Measurements from ENCODE around the gene GLCE.

The GLCE gene

DNA sequence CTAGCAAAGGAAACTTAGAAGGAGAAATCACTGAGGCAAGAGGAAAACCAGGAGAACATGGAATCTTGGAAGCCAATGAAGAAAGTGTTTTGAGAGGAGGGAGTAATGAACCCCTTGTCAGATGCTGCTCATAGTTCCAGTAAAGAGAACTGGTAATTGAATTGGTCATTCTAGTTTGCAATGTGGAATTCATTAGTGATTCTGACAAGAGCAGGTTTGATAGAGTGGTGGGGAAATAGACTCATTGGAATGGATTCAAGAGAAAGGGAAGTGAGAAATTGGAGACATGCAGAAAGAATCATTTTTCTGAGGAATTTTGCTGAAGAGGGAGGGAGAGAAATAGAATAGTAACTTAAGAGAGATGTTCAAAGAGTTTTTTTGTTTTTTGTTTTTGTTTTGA, 21.0 kb downstream of the GLCE start:
- H3K4me3 ChIP-seq (ENCODE audit: low read depth, low read length) = no peak overlapping the region
- TF ChIP-seq, protein P1, sequence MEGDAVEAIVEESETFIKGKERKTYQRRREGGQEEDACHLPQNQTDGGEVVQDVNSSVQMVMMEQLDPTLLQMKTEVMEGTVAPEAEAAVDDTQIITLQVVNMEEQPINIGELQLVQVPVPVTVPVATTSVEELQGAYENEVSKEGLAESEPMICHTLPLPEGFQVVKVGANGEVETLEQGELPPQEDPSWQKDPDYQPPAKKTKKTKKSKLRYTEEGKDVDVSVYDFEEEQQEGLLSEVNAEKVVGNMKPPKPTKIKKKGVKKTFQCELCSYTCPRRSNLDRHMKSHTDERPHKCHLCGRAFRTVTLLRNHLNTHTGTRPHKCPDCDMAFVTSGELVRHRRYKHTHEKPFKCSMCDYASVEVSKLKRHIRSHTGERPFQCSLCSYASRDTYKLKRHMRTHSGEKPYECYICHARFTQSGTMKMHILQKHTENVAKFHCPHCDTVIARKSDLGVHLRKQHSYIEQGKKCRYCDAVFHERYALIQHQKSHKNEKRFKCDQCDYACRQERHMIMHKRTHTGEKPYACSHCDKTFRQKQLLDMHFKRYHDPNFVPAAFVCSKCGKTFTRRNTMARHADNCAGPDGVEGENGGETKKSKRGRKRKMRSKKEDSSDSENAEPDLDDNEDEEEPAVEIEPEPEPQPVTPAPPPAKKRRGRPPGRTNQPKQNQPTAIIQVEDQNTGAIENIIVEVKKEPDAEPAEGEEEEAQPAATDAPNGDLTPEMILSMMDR (IDR thresholded peaks at IDR 0.05; ENCODE audit: borderline replicate concordance, insufficient read depth, low read depth, low read length) = no peak

DNA sequence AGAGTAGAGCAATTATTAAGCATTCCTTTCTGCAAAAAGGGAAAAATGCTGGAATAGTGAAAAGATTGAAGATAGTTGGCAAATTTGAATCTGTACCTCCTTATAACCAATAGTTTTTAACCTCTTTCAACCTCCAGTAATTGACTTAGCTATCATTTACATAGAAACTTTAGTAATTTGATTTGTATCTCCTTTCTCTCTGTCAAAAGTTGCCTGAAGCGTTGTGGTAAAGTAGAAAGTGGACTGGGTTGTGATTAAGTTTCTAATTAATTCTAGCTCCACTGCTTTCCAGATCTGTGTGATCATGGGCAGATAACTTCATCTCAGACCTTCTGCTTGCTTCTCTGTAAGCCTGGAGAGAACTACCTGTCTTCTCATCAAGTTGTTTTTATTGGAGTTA, 24.8 kb downstream of the GLCE start:
- TF ChIP-seq, protein P1 (IDR thresholded peaks at IDR 0.05; ENCODE audit: borderline replicate concordance, insufficient read depth, low read depth, low read length) = no peak
- H3K4me3 ChIP-seq (ENCODE audit: low read depth, low read length) = no peak overlapping the region

DNA sequence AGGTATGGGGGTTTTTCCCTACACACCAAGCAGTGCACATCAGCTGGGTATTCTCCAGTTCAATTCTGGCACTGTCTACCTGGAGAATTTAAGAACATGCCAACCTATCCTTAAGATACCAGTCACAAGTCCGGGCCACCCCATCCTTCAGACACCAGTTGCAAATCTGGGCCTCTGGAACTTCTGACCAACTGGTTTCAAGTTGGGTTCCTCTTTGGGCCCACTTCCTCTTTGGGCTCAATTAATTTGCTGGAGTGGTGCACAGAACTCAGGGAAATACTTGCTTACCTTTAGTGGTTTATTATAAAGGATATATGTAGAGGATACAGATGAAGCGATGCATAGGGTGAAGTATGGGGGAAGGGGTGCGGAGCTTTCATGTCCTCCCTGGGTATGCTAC, 25.3 kb downstream of the GLCE start:
- TF ChIP-seq, protein P1 (IDR thresholded peaks at IDR 0.05; ENCODE audit: borderline replicate concordance, insufficient read depth, low read depth, low read length) = no peak
- H3K4me3 ChIP-seq (ENCODE audit: low read depth, low read length) = no peak overlapping the region

DNA sequence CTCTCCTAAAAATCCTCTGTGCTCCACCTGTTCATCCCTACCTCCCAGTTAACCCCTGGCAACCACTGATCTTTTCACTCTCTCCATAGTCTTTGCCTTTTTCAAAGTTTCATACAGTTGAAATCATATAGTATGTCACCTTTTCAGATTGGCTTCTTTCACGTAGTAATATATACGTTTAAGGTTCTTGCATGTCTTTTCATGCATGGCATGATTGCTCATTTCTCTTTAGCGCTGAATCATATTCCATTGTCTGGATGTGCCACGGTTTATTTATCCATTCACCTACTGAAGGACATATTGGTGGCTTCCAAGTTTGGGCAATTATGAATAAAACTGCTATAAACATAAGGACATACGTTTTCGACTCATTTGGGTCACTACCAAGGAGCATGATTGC, 28.7 kb downstream of the GLCE start:
- TF ChIP-seq, protein P1 (IDR thresholded peaks at IDR 0.05; ENCODE audit: borderline replicate concordance, insufficient read depth, low read depth, low read length) = no peak
- H3K4me3 ChIP-seq (ENCODE audit: low read depth, low read length) = no peak overlapping the region

DNA sequence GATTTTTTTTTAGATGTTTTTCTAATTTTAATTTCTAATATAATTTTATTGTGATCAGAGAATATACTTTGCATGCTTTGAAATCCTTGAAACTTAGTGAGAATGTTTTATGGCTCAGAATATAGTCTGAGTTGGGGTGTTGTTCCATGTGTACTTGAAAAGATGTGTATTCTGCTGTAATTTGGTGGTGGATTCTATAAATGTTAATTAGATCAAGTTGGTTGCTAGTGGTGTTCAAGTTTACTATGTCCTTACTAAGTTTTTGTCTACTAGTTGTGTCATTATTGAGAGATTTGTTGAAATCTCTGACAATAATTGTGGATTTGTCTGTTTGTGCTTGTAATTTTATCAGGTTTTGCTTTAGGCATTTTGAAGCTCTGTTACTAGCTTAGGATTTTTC, 29.7 kb downstream of the GLCE start:
- TF ChIP-seq, protein P1 (IDR thresholded peaks at IDR 0.05; ENCODE audit: borderline replicate concordance, insufficient read depth, low read depth, low read length) = no peak
- no peak overlapping the region for H3K4me3 ChIP-seq (ENCODE audit: low read depth, low read length)

DNA sequence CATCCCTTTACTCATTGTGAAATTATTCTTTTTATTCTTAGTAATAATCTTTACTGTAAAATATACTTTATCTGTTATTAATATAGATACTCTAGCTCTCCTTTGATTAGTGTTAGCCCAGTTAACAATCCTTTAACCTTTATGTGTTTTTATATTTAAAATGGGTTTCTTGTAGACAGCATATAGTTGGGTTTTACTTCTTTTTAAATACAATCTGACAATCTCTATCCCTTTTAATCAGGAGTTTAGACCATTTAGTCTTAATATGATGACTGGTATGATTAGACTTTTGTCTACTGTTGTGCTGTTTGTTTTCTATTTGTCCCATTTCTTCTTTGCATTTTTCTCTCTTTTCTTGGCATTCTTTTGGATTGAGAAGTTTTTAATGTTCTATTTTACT, 30.1 kb downstream of the GLCE start:
- TF ChIP-seq, protein P1 (IDR thresholded peaks at IDR 0.05; ENCODE audit: borderline replicate concordance, insufficient read depth, low read depth, low read length) = no peak
- no peak overlapping the region for H3K4me3 ChIP-seq (ENCODE audit: low read depth, low read length)

DNA sequence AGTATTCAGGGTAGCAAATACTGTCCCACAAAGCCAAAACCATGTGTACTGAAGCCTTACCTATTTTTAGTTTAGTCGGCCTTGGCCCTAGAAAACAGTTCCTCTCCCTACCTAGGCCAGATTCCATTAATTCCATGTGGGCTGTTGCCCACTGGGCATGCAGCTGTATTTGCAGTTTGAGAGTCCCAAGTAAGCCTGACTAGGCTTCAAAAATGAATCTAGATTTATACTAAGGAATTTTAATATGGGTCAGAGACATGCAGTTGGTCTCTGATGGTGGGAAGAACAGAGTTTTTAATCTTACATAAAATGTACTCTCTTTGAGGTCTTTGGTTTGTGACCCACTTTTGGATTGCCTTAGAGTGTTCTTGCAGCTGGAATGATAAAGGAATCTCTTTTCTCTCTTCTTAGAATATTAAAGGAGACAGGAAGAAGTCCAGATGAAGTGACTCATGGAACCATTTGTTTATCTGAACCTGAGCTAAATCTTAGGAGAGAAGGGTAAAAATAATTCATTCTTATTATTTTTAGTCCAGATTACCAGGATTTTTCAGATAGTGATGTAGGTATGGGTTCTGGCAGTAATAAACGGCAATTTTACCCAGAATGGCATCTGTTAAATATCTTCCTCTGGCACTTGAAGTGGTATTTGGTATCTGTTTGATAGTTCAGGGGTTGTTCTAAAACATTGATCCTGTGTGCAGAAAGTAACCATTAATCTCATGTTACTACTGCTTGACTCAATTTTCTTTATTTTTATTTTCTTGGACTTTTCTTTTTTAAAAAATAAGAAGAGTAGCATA, 33.8 kb downstream of the GLCE start:
- H3K4me3 ChIP-seq (ENCODE audit: low read depth, low read length) = no peak overlapping the region
- TF ChIP-seq, protein P1 (IDR thresholded peaks at IDR 0.05; ENCODE audit: borderline replicate concordance, insufficient read depth, low read depth, low read length) = no peak
